CD4-positive, CD25-positive, alpha-beta regulatory T cell (primary cell): Measurements from ENCODE around the gene RAI14. TPM values are rescaled to one million over a fixed set of nuclear protein-coding genes. Genes with fewer than 3 reads are reported as not detected.
"Not testable (repeated sequence)": the region's sequence is repeated elsewhere in the genome, so short reads cannot be mapped to it uniquely, and the experiment has no call there.

Source experiments
- ATAC-seq, 2 donors: fragments of 150-1000 bp; cut with Tn5 transposase; one replicate each; pipeline ENCODE4 v1.10.0; 2021; ENCODE audit warnings: low read depth in 2 of 2, moderate number of reproducible peaks in 2 of 2, moderate library complexity in 1 of 2
- DNase-seq, 3 donors: peaks; one replicate each; pipeline versions ENCODE4 v3.0.0 to v3.0.0-alpha.2; 2012 to 2022; ENCODE audit warnings: mixed read lengths in 1 of 3
- H3K27ac ChIP-seq: one replicate; pipeline ENCODE4 v1.7.0; 2013; ENCODE audit warnings: mild to moderate bottlenecking, low read length; ENCODE audit not compliant: insufficient read depth, poor library complexity, severe bottlenecking
- H3K27me3 ChIP-seq: one replicate; pipeline ENCODE4 v1.7.0; 2013; ENCODE audit warnings: low read length; ENCODE audit not compliant: control insufficient read depth, insufficient read depth
- H3K36me3 ChIP-seq: one replicate; pipeline ENCODE4 v1.7.0; 2013; ENCODE audit warnings: mild to moderate bottlenecking, low read length, moderate library complexity; ENCODE audit not compliant: control insufficient read depth, insufficient read depth
- H3K4me1 ChIP-seq: 2 replicates; pipeline ENCODE4 v1.7.0; 2013; ENCODE audit warnings: mild to moderate bottlenecking, low read length; ENCODE audit not compliant: insufficient read depth, control insufficient read depth, poor library complexity, severe bottlenecking
- H3K4me3 ChIP-seq: one replicate; pipeline ENCODE4 v1.7.0; 2013; ENCODE audit warnings: low read depth, mild to moderate bottlenecking, low read length, moderate library complexity
- H3K9me3 ChIP-seq, 2 experiments: 1 replicate in 1 of 2; 2 replicates in 1 of 2; pipeline ENCODE4 v1.7.0; 2013; ENCODE audit warnings: low read length in 2 of 2, mild to moderate bottlenecking in 1 of 2, moderate library complexity in 1 of 2; ENCODE audit not compliant: control insufficient read depth in 2 of 2
- H3K27ac Mint-ChIP-seq, 3 donors: one replicate each; pipeline ENCODE4 v1.8.0; 2020 to 2022; ENCODE audit warnings: mild to moderate bottlenecking in 3 of 3, mixed read lengths in 3 of 3, moderate library complexity in 2 of 3
- H3K27me3 Mint-ChIP-seq: one replicate; pipeline ENCODE4 v1.8.0; 2022; ENCODE audit warnings: mild to moderate bottlenecking, mixed read lengths
- H3K36me3 Mint-ChIP-seq: one replicate; pipeline ENCODE4 v1.8.0; 2020; ENCODE audit warnings: mixed read lengths
- H3K4me1 Mint-ChIP-seq, 4 donors: one replicate each; pipeline ENCODE4 v1.8.0; 2020 to 2022; ENCODE audit warnings: mixed read lengths in 4 of 4, mild to moderate bottlenecking in 1 of 4
- H3K4me3 Mint-ChIP-seq, 4 donors: one replicate each; pipeline ENCODE4 v1.8.0; 2020 to 2022; ENCODE audit warnings: mild to moderate bottlenecking in 4 of 4, mixed read lengths in 4 of 4, moderate library complexity in 3 of 4
- H3K9me3 Mint-ChIP-seq, 7 donors: one replicate each; pipeline ENCODE4 v1.8.0; 2020 to 2022; ENCODE audit warnings: mixed read lengths in 7 of 7, mild to moderate bottlenecking in 3 of 7, moderate library complexity in 2 of 7
- polyA plus RNA-seq, 4 donors: library from polyadenylated mRNA; unstranded; fragments of 300-500 nt; fragmentation: Illumina TruSeq; gene quantifications; one replicate each; pipeline ENCODE4 v1.2.3, GENCODE V29; 2021
- total RNA-seq: library from RNA; stranded (reverse); gene quantifications from one replicate; pipeline ENCODE4 v1.2.3, GENCODE V29; 2022

Gene RAI14
- total and polyA plus RNA-seq, 5 donors from 2014 or later: 0.12 TPM; not detected in 4

DNA sequence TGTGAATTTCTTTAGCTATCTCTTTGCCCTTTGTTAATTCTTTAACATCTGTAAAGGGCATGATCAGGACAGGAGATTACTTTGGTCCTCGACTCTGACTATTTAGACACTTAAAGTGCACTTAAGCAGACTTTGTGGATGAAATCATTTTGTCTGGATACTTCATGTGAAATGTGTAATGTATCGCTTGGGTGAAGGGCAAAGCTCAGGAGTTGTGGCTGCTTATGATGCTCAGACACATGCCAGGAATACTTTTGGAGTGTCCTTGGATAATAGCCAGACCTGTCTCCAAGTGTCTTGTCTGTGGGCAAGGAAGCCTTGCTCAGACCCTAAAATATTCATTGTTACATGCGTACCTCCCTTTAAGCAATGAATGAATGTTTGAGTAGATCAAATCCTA lies 87.8 kb downstream of the RAI14 start:
- Histone ChIP-seq H3K4me1 (no peaks in the 10 kb centered on the region), H3K36me3 (no peaks in the 10 kb centered on the region), H3K9me3 (no peaks in the 10 kb centered on the region), H3K27me3 (no peaks in the 10 kb centered on the region), H3K4me3 (no peak overlapping the region), H3K27ac (no peak overlapping the region)
- ATAC-seq: no peak
- Mint-ChIP-seq H3K4me3 (no peak overlapping the region), H3K9me3 (peaks cover 0 to 1% (median 0%) of the 10 kb centered on the region in 7 donors), H3K36me3 (no peaks in the 10 kb centered on the region), H3K27me3 (no peaks in the 10 kb centered on the region), H3K4me1 (peaks cover 0 to 2% (median 0%) of the 10 kb centered on the region in 4 donors), H3K27ac (no peak overlapping the region)
- no peak for DNase-seq

DNA sequence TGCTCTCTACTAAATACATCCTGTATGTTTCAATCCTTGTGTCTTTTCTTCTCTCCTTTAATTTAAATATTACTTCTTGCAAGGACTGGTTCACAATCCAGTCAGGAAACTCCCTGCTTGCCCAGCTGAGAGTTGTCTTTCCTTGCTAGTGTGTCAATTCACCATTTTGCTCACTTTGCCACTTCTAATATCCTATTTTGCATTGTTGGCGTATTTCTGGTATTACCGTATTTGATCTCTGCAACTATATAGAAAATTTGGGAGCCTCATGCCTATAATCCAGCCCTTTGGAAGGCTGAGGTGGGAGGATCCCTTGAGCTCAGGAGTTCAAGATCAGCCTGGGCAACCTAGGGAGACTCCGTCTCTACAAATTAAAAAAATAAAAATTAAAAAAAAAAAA lies 92.3 kb downstream of the RAI14 start:
- H3K4me3 Mint-ChIP-seq: no peak overlapping the region
- no peak for DNase-seq
- no peak overlapping the region for H3K27ac ChIP-seq
- no peaks in the 10 kb centered on the region for H3K4me1 Mint-ChIP-seq
- H3K36me3 ChIP-seq: no peaks in the 10 kb centered on the region
- H3K4me1 ChIP-seq: no peaks in the 10 kb centered on the region
- H3K36me3 Mint-ChIP-seq: no peaks in the 10 kb centered on the region
- H3K27me3 Mint-ChIP-seq: peaks cover 8% of the 10 kb centered on the region
- no peak overlapping the region for H3K4me3 ChIP-seq
- H3K9me3 ChIP-seq: no peaks in the 10 kb centered on the region
- peaks cover 0 to 1% (median 0%) of the 10 kb centered on the region in 7 donors for H3K9me3 Mint-ChIP-seq
- no peak for ATAC-seq
- no peaks in the 10 kb centered on the region for H3K27me3 ChIP-seq
- no peak overlapping the region for H3K27ac Mint-ChIP-seq

DNA sequence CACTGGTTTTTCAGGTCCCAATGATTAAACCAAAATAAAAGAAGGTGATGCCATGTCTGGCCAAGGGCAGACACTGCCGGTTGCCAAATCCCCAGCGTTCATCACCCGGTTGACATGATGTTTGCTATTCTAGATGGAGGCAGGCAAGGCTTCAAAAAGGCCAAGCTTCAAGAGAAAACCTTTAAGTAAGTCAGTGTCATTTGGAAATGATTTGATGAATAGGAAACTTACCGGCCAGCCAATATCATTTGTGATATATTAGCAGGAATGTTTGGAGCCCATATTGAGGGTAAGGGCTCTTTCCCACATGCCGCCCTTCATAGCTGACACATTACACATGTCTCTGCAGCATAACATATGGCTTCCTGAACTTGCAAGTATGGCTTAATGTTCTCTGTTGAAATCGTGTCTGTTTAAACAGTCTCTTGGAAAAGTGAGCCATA lies 93.3 kb downstream of the RAI14 start:
- no peak overlapping the region for H3K4me3 Mint-ChIP-seq
- peaks cover 8% of the 10 kb centered on the region for H3K27me3 Mint-ChIP-seq
- ATAC-seq (no peak), DNase-seq (no peak)
- no peak overlapping the region for H3K27ac Mint-ChIP-seq
- Histone ChIP-seq H3K4me1 (no peaks in the 10 kb centered on the region), H3K27ac (no peak overlapping the region), H3K9me3 (no peaks in the 10 kb centered on the region), H3K27me3 (no peaks in the 10 kb centered on the region), H3K36me3 (no peaks in the 10 kb centered on the region), H3K4me3 (no peak overlapping the region)
- no peaks in the 10 kb centered on the region for H3K4me1 Mint-ChIP-seq
- no peaks in the 10 kb centered on the region for H3K36me3 Mint-ChIP-seq
- H3K9me3 Mint-ChIP-seq: peaks cover 0 to 1% (median 0%) of the 10 kb centered on the region in 7 donors

DNA sequence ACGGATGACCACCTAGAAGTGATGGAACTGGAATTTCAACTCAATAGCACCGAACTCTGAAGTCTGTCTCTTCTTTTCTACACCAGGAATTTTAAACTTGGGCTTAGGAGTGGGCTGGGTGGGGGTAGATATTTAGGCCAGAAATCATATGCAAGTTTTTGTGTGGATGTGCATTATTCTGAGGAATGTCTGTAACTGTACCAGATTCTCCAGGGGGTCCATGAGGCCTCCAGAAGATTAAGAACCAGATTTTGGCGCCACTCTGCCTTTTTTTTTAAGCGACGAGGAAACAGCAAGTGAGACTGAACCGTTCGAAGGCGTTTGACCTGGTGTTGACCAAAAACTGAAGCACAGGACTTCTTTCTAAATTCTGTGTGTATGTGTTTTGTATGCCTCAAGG lies 94.1 kb downstream of the RAI14 start:
- no peak for DNase-seq
- H3K4me3 Mint-ChIP-seq: no peak overlapping the region
- no peaks in the 10 kb centered on the region for H3K36me3 ChIP-seq
- H3K9me3 ChIP-seq: no peaks in the 10 kb centered on the region
- no peak overlapping the region for H3K4me3 ChIP-seq
- H3K4me1 ChIP-seq: no peaks in the 10 kb centered on the region
- H3K27ac Mint-ChIP-seq: no peak overlapping the region
- H3K9me3 Mint-ChIP-seq: no peaks in the 10 kb centered on the region
- no peak for ATAC-seq
- no peaks in the 10 kb centered on the region for H3K27me3 ChIP-seq
- H3K4me1 Mint-ChIP-seq: no peaks in the 10 kb centered on the region
- peaks cover 8% of the 10 kb centered on the region for H3K27me3 Mint-ChIP-seq
- H3K27ac ChIP-seq: no peak overlapping the region
- H3K36me3 Mint-ChIP-seq: no peaks in the 10 kb centered on the region

DNA sequence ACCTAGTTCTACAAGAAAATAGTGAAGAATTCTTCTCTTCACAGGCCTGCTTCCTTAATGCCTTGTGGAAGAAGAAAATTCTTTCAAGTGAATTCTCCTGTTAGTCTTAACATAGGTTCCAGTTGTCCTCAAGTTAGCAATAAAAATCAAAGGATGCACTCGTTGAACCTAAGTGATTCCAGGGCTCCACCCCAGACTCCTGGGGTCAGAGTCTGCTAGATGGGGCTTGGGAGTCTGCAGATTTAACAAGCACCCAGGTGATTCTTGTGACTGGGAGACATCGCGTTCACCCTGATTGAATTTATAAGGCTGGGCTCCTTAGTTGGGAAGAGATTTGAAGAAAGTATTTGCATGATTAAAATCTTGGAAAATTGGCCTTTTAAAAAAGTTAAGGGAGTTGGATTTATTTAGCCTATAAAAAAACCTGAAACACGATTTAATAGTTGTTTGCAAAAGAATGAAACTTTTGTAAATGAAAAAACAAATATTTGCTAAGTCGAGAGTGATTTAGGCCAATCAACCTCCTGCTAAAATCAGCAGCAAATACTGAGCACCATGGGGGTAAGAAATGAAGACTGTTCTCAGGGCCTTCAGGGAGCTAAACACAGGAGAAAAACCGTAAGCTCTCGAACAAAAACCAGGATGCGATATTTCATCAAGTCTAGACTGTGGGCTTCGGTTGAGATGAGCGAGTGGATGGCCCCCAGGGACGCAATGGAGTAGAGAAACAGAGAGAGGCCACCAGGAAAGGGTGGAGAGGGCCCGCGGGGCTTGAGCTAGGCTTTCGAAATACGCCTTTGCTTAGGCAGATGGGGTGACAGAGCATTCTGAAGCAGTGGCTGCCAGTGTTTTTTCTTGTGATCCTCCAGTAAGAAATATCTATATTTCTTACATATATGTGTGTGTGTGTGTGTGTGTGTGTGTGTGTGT lies 95.9 kb downstream of the RAI14 start:
- Histone ChIP-seq H3K36me3 (no peaks in the 10 kb centered on the region), H3K9me3 (no peaks in the 10 kb centered on the region), H3K27ac (no peak overlapping the region), H3K4me1 (no peaks in the 10 kb centered on the region), H3K4me3 (no peak overlapping the region), H3K27me3 (no peaks in the 10 kb centered on the region)
- H3K27me3 Mint-ChIP-seq: peaks cover 8% of the 10 kb centered on the region
- H3K27ac Mint-ChIP-seq: no peak overlapping the region
- ATAC-seq (no peak), DNase-seq (no peak)
- H3K36me3 Mint-ChIP-seq: no peaks in the 10 kb centered on the region
- no peak overlapping the region for H3K4me3 Mint-ChIP-seq
- H3K4me1 Mint-ChIP-seq: no peaks in the 10 kb centered on the region
- H3K9me3 Mint-ChIP-seq: no peaks in the 10 kb centered on the region

DNA sequence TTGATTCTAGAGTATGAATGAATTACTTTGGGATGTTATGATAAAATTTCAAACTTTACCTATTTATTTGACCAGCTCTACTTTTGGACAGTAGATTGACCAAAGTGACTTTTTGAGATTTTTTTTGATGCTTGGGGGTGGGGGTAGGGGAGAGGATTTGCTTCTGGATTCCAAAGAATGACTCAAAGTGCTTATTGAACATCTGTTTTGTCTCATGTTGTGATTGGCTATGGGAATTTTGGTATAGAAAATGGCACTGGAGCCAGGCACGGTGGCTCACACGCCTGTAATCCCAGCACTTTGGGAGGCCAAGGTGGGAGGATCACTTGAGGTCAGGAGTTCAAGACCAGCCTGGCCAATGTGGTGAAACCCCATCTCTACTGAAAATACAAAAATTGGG lies 97.1 kb downstream of the RAI14 start:
- not testable (repeated sequence) for H3K4me1 ChIP-seq, DNase-seq, H3K4me3 Mint-ChIP-seq, H3K36me3 ChIP-seq, H3K27ac ChIP-seq, H3K9me3 Mint-ChIP-seq, H3K4me1 Mint-ChIP-seq, ATAC-seq, H3K27me3 ChIP-seq, H3K9me3 ChIP-seq, H3K27ac Mint-ChIP-seq, H3K36me3 Mint-ChIP-seq, H3K27me3 Mint-ChIP-seq, H3K4me3 ChIP-seq

- Mint-ChIP-seq H3K27me3 (no peaks in the 10 kb centered on the region), H3K4me3 (no peak overlapping the region), H3K4me1 (no peaks in the 10 kb centered on the region), H3K36me3 (no peaks in the 10 kb centered on the region), H3K9me3 (no peaks in the 10 kb centered on the region), H3K27ac (no peak overlapping the region)
- Histone ChIP-seq H3K27ac (no peak overlapping the region), H3K4me1 (no peaks in the 10 kb centered on the region), H3K4me3 (no peak overlapping the region), H3K9me3 (no peaks in the 10 kb centered on the region), H3K27me3 (no peaks in the 10 kb centered on the region), H3K36me3 (no peaks in the 10 kb centered on the region)
- DNase-seq (no peak), ATAC-seq (no peak)
Observed at GRCh38 chr5:34755926-34756325, 99.8 kb downstream of the RAI14 start.
